ENCODE data around the gene BCAP31.
A peak's percentile ranks its signal among the peaks of the same experiment; 100 is the strongest.
"Not testable (repeated sequence)": the region's sequence is repeated elsewhere in the genome, so short reads cannot be mapped to it uniquely, and the experiment has no call there.

The BCAP31 gene

GRCh38 chrX:153734871-153735270 is 10.7 kb upstream of the BCAP31 start:
- no peak for DNase-seq (ENCODE audit: low spot score)

- no peak for DNase-seq (ENCODE audit: low spot score)
Measured at GRCh38 chrX:153733651-153734240, 9.6 kb upstream of the BCAP31 start.

DNA sequence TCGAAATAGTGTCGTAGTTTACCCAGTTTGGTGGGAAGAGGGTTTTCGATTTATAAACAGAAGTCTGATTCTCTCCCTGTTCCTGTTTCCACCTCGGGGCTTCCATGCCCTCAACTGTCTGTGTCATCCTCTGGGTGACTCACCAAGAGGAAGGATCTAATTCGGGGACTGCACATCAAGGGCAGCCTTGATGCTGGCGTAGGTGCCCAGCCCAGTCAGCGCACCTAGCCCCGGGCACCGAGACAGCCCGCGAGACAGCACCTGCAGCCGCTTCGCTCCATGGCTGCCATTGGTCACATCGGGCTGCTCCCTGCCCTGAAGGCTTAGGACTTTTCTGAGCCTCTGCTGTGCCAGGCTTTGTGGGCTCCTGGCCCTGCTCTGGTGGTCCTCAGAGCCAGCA is 8.2 kb upstream of the BCAP31 start:
- no peak for DNase-seq (ENCODE audit: low spot score)

- DNase-seq (ENCODE audit: low spot score), result no peak
Measured at GRCh38 chrX:153731845-153732215, 7.6 kb upstream of the BCAP31 start.

DNA sequence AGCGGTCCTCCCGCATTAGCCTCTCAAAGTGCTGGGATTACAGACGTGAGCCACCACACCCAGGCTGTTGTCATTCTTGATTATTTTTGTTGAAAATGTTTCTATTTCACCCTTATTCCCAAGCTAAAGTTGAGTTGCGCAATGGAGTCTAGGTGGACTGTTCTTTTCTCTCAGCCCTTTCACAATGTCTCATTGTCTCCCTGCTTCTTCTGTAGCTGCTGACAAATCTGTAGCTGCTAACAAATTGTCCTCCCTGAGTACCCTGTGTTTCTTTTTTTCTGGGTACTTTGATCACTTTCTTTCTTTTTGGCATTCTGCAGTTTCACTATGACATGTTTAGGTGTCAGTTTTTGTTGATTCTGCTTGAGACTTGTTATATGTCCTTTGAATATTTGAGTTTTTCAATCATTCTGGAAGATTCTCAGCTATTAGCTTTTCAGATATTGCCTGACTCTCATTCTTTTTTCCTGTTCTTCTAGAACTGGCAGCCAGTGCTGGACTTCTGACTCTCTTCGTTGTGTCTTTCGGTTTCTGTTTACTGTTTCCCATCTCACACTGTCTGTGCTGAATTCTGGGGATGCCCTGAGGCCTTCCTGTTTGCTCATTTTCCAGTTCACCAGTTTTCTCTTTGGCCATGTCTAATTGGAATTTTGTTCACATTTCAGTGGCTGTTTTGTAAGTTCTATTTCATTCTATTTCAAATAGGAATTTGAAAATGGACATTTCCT is 7.1 kb upstream of the BCAP31 start:
- no peak for DNase-seq (ENCODE audit: low spot score)

DNA sequence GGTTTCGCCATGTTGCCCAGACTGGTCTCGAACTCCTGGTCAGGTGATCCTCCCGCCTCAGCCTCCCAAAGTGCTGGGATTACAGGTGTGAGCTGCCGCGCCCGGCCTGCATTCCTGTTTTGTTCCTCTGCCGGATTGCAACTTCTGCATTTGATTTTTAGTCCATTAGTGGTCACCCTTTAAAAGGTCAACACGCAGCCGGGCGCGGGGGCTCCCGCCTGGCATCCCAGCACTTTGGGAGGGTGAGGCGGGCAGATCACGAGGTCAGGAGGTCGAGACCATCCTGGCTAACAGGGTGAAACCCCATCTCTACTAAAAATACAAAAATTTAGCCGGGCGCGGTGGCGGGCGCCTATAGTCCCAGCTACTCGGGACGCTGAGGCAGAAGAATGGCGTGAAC is 5.9 kb upstream of the BCAP31 start:
- not testable (repeated sequence) for DNase-seq (ENCODE audit: low spot score)

- DNase-seq (ENCODE audit: low spot score), result no peak
Measured at GRCh38 chrX:153728951-153729631, 4.9 kb upstream of the BCAP31 start.

DNA sequence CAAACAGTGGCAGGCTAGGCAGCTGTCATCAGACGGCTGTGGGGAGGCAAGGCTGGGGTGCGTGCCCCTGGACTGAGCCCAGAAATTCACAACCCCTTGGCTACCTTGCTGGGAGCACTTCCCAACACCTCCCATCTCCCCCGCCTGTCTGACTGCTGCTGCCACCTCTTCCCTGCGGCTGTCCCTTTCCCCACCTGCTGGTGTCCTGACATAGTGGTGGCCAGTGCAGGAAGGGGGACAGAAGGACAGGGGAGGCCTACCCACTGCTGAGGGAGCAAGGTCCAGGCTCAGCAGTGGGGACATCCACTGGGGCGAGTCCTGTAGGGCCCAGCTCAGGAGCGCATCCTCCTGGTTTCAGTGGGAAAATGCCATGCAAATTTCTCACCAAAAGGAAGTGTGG is 3.9 kb upstream of the BCAP31 start:
- DNase-seq (ENCODE audit: low spot score), result no peak

GRCh38 chrX:153727123-153727931 is 3.1 kb upstream of the BCAP31 start:
- peak; percentile 44 for DNase-seq (ENCODE audit: low spot score)

- no peak for DNase-seq (ENCODE audit: low spot score)
Measured at GRCh38 chrX:153726286-153727122, 2.3 kb upstream of the BCAP31 start.

DNA sequence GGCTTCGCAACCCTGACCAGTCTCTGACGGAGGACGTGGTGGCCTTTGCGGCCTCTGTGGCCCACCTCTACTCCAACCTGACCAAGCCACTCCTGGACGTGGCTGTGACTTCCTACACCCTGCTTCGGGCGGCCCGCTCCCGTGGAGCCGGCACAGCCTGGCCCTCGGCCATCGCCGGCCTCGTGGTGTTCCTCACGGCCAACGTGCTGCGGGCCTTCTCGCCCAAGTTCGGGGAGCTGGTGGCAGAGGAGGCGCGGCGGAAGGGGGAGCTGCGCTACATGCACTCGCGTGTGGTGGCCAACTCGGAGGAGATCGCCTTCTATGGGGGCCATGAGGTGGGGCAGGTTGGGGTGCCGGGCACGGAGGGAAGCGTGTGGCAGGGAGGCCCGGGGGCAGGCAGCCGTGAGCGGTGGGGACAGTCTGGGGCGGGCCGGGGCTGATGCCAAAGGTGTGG is 1.7 kb upstream of the BCAP31 start:
- no peak for DNase-seq (ENCODE audit: low spot score)

DNA sequence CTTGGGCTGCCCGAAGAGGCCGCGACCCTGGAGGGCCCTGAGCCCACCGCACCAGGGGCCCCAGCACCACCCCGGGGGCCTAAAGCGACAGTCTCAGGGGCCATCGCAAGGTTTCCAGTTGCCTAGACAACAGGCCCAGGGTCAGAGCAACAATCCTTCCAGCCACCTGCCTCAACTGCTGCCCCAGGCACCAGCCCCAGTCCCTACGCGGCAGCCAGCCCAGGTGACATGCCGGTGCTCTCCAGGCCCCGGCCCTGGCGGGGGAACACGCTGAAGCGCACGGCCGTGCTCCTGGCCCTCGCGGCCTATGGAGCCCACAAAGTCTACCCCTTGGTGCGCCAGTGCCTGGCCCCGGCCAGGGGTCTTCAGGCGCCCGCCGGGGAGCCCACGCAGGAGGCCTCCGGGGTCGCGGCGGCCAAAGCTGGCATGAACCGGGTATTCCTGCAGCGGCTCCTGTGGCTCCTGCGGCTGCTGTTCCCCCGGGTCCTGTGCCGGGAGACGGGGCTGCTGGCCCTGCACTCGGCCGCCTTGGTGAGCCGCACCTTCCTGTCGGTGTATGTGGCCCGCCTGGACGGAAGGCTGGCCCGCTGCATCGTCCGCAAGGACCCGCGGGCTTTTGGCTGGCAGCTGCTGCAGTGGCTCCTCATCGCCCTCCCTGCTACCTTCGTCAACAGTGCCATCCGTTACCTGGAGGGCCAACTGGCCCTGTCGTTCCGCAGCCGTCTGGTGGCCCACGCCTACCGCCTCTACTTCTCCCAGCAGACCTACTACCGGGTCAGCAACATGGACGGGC is 1.0 kb upstream of the BCAP31 start:
- DNase-seq (ENCODE audit: low spot score), result no peak

- DNase-seq (ENCODE audit: low spot score), result no peak
Measured at GRCh38 chrX:153723351-153724251, 586 bp downstream of the BCAP31 start.

DNA sequence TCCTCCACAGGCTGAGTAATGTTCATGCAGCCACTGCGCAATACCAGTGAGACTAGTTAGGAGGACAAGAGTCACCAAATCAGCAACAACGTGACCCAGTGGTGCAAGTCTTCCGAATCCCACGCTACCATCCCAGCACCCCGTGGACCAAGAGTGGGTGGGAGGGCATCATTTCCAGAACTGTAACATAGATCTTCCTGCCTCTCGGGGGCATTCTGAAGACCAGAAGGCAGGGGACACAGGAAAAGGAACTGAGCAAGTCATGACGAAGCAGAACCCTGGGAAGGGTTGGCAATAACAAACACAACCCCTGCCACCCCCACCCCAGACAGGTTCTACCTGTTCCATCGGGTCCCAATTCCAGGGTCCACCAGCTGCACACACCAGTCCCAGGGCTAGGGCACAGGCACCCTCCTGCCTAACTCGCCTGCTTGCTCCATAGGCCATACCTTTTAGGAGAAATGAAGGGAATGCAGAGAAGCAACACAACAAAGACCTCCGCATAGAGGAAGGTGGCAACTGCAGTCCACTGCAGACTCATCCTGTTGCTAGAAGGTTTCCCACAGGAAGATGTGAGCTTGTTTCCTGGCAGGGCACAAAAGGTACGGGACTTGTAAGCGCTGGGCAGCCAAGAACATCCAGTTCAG is 1.4 kb downstream of the BCAP31 start:
- no peak for DNase-seq (ENCODE audit: low spot score)

GRCh38 chrX:153719701-153720100 is 4.5 kb downstream of the BCAP31 start:
- no peak for DNase-seq (ENCODE audit: low spot score)

DNA sequence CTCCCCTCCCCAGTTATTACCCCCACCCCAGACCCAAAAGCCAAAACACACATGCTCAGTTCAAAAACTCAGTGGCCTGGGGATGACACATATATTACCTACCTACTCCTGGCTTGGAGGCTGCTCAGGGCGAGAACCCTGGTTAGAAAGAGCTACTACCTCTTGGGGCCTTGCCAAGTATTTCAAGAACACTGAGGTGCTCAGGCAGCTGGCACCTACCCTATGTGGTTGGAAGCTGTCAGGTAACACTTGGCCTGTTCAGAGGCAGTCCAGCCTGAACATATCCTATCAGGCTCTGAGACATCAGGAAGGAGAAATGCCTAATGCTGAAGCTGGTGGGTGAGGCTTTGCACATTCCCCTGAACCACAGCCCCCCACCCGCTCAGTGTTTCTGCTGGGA is 4.9 kb downstream of the BCAP31 start:
- DNase-seq (ENCODE audit: low spot score), result no peak

DNA sequence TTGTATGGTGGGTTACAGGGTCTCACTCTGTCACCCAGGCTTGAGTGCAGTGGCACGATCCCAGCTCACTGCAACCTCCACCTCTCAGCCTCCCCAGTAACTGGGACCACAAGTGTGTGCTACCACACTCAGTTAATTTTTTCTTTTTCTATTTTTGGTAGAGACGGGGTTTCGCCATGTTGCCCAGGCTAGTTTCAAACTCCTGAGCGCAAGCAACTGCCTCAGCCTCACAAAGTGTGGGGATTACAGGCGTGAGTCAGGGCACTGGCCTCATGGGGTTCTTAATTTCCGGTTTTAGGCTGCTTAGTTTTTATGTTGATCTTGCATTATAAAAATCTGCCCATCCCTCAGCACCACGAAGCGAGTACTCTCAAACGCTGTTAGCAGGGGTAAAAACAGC is 6.7 kb downstream of the BCAP31 start:
- DNase-seq (ENCODE audit: low spot score), result no peak

GRCh38 chrX:153714256-153714655 is 9.9 kb downstream of the BCAP31 start:
- no peak for DNase-seq (ENCODE audit: low spot score)
